Rectal smooth muscle tissue (tissue), 1 donor: Measurements from ENCODE around the gene HOXB9.

Experiments used
- H3K27ac ChIP-seq: one replicate; pipeline ENCODE4 v1.7.0; 2013; ENCODE audit warnings: low read depth, low read length, inconsistent platforms
- H3K27me3 ChIP-seq: one replicate; pipeline ENCODE4 v1.7.0; 2013; ENCODE audit warnings: low read length; ENCODE audit not compliant: control insufficient read depth, insufficient read depth
- H3K36me3 ChIP-seq: one replicate; pipeline ENCODE4 v1.7.0; 2013; ENCODE audit warnings: low read length; ENCODE audit not compliant: control insufficient read depth, insufficient read depth
- H3K4me1 ChIP-seq: one replicate; pipeline ENCODE4 v1.7.0; 2013; ENCODE audit warnings: low read length; ENCODE audit not compliant: control insufficient read depth, insufficient read depth
- H3K4me3 ChIP-seq: one replicate; pipeline ENCODE4 v1.7.0; 2013; ENCODE audit warnings: low read length
- H3K9ac ChIP-seq: one replicate; pipeline ENCODE4 v1.7.0; 2013; ENCODE audit warnings: low read length

The HOXB9 gene

GRCh38 chr17:48575673-48576478, 50.3 kb downstream of the HOXB9 start:
- Histone ChIP-seq H3K9ac (peak overlapping the region; percentile 0), H3K4me3 (peak overlapping the region; percentile 20), H3K36me3 (no peaks in the 10 kb centered on the region), H3K27me3 (no peaks in the 10 kb centered on the region), H3K27ac (peak overlapping the region; percentile 94), H3K4me1 (peaks cover 46% of the 10 kb centered on the region)

GRCh38 chr17:48575066-48575582, 51.0 kb downstream of the HOXB9 start:
- Histone ChIP-seq H3K9ac (no peak overlapping the region), H3K4me1 (peaks cover 47% of the 10 kb centered on the region), H3K27ac (peak overlapping the region; percentile 94), H3K27me3 (no peaks in the 10 kb centered on the region), H3K4me3 (no peak overlapping the region), H3K36me3 (no peaks in the 10 kb centered on the region)

- H3K36me3 ChIP-seq = no peaks in the 10 kb centered on the region
- peak overlapping the region; percentile 94 for H3K27ac ChIP-seq
- no peaks in the 10 kb centered on the region for H3K27me3 ChIP-seq
- H3K4me1 ChIP-seq = peaks cover 52% of the 10 kb centered on the region
- H3K4me3 ChIP-seq = no peak overlapping the region
- H3K9ac ChIP-seq = no peak overlapping the region
Observed at GRCh38 chr17:48574505-48575065, 51.6 kb downstream of the HOXB9 start.

GRCh38 chr17:48571826-48572417, 54.2 kb downstream of the HOXB9 start:
- Histone ChIP-seq H3K4me1 (peaks cover 67% of the 10 kb centered on the region), H3K36me3 (no peaks in the 10 kb centered on the region), H3K27ac (peak overlapping the region; percentile 94), H3K9ac (no peak overlapping the region), H3K27me3 (no peaks in the 10 kb centered on the region), H3K4me3 (peak overlapping the region; percentile 49)
